Measurements from ENCODE around the gene TRDN.

Gene TRDN

GRCh38 chr6:123226398-123226797, 410.4 kb downstream of the TRDN start:
- no peak for DNase-seq (ENCODE audit: low read depth)
- H3K4me3 ChIP-seq (ENCODE audit: low read depth, low read length) = no peak overlapping the region
- no peak for TF ChIP-seq CTCF (IDR thresholded peaks at IDR 0.05; ENCODE audit: insufficient read depth, low read depth, low read length, missing control alignments)

GRCh38 chr6:123224077-123224476, 412.7 kb downstream of the TRDN start:
- no peak for DNase-seq (ENCODE audit: low read depth)
- no peak for TF ChIP-seq CTCF (IDR thresholded peaks at IDR 0.05; ENCODE audit: insufficient read depth, low read depth, low read length, missing control alignments)
- H3K4me3 ChIP-seq (ENCODE audit: low read depth, low read length) = no peak overlapping the region

GRCh38 chr6:123223461-123223860, 413.3 kb downstream of the TRDN start:
- DNase-seq (ENCODE audit: low read depth) = no peak
- no peak overlapping the region for H3K4me3 ChIP-seq (ENCODE audit: low read depth, low read length)
- TF ChIP-seq CTCF (IDR thresholded peaks at IDR 0.05; ENCODE audit: insufficient read depth, low read depth, low read length, missing control alignments) = no peak

GRCh38 chr6:123215211-123215610, 421.5 kb downstream of the TRDN start:
- DNase-seq (ENCODE audit: low read depth) = no peak
- no peak for TF ChIP-seq CTCF (IDR thresholded peaks at IDR 0.05; ENCODE audit: insufficient read depth, low read depth, low read length, missing control alignments)
- H3K4me3 ChIP-seq (ENCODE audit: low read depth, low read length) = no peak overlapping the region

- TF ChIP-seq CTCF (IDR thresholded peaks at IDR 0.05; ENCODE audit: insufficient read depth, low read depth, low read length, missing control alignments) = no peak
- DNase-seq (ENCODE audit: low read depth) = no peak
- no peak overlapping the region for H3K4me3 ChIP-seq (ENCODE audit: low read depth, low read length)
Observed at GRCh38 chr6:123214433-123214832, 422.3 kb downstream of the TRDN start.

- no peak for DNase-seq (ENCODE audit: low read depth)
- no peak for TF ChIP-seq CTCF (IDR thresholded peaks at IDR 0.05; ENCODE audit: insufficient read depth, low read depth, low read length, missing control alignments)
Observed at GRCh38 chr6:123213921-123214320, 422.8 kb downstream of the TRDN start.

GRCh38 chr6:123211777-123212545, 424.8 kb downstream of the TRDN start:
- no peak for DNase-seq (ENCODE audit: low read depth)
- no peak overlapping the region for H3K4me3 ChIP-seq (ENCODE audit: low read depth, low read length)
- no peak for TF ChIP-seq CTCF (IDR thresholded peaks at IDR 0.05; ENCODE audit: insufficient read depth, low read depth, low read length, missing control alignments)

More at GRCh38 chr6:123213921-123214320, 422.8 kb downstream of the TRDN start:
- H3K4me3 ChIP-seq (ENCODE audit: low read depth, low read length) = no peak overlapping the region
